HTR-8/SVneo (cell line): ENCODE measurements around the gene CEACAM1.
"Not testable (repeated sequence)": the region's sequence is repeated elsewhere in the genome, so short reads cannot be mapped to it uniquely, and the experiment has no call there.

ENCODE experiments used
- DNase-seq: peaks from one replicate; pipeline ENCODE4 v3.0.0; 2011; ENCODE audit warnings: low spot score, mixed read lengths; ENCODE audit not compliant: insufficient read length
- FAIRE-seq: peaks from 2 replicates; lab custom pipeline; 2011; peaks lifted over from hg19 to GRCh38; lab: Jason Lieb, UNC

Gene CEACAM1

GRCh38 chr19:42480335-42481095, 47.8 kb downstream of the CEACAM1 start:
- peak; percentile 68 for DNase-seq
- FAIRE-seq: peak; percentile 83

- FAIRE-seq (no peak), DNase-seq (no peak)
Measured at GRCh38 chr19:42479736-42480135, 48.5 kb downstream of the CEACAM1 start.

- DNase-seq: no peak
- no peak for FAIRE-seq
Measured at GRCh38 chr19:42478765-42479311, 49.4 kb downstream of the CEACAM1 start.

DNA sequence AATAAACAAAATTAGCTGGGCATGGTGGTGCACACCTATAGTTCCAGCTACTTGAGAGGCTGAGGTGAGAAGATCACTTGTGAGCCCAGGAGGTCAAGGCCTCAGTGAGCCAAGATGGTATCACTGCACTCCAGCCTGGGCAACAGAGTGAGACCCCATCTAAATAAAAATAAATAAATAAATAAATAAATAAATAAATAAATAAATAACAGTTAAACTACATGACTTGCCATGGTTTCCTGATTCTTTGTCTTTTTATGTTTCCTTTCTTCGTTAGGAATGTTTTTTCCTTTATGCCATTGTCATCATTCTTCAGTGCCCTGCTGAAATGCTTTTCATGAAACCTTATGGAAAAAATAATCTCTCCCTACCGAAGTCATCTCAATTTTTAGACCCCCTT, 50.3 kb downstream of the CEACAM1 start:
- FAIRE-seq (no peak), DNase-seq (no peak)

GRCh38 chr19:42477117-42477516, 51.2 kb downstream of the CEACAM1 start:
- DNase-seq (no peak), FAIRE-seq (no peak)

DNA sequence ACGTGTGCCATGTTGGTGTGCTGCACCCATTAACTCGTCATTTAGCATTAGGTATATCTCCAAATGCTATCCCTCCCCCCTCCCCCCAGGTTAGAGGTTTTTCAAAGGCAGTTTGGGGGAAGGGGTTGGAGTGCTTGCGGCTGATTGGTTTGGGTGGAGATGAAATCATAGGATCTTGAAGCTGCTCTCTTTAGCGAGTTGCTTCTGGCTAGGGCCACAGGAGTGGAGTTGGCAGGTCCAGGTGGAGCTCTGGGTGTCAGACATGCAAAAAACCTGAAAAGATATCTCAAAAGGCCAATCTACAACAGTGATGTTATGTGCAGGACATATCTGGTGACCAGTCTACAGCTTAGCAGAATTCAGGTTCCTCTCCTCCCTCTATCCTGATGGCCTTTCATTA, 52.9 kb downstream of the CEACAM1 start:
- FAIRE-seq (no peak), DNase-seq (no peak)

GRCh38 chr19:42474743-42475142, 53.5 kb downstream of the CEACAM1 start:
- FAIRE-seq (no peak), DNase-seq (no peak)

- DNase-seq (no peak), FAIRE-seq (no peak)
Measured at GRCh38 chr19:42473686-42474085, 54.6 kb downstream of the CEACAM1 start.

- no peak for DNase-seq
Measured at GRCh38 chr19:42472402-42473147, 55.7 kb downstream of the CEACAM1 start.

DNA sequence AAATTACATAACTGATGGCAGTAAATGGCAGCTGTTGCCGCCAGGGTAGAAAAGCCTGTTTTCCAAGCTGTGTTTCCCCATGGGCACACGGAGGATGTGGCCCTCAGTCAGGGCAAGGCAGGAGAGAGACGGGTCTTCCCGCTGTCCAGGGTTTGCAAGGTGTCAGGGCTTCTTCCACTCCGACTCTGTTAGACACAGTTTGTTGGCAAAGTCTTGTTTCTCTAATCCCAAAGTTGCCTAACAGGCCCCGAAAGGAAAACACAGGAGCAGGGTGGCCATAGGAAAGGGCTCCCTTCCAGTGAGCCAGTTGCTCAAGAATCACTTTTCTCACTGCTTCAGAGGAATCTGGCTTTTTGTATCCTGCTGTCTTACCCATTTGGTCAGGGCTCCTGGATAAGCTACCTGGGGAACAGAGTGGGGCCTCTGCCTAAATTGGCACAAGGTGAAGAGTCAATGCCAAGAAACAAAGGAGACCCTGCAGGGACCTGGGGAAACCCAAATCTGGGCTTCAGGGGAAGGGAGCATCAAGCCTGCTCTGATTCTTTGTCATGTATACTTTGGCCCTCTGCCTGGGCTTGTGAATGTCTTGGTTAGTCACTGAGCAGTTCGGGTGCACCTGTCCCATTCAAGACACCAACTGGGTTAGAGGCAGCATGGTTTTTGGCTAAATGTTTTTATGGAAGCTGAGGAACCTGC, 56.6 kb downstream of the CEACAM1 start:
- DNase-seq: no peak
- FAIRE-seq: no peak

More at GRCh38 chr19:42472402-42473147, 55.7 kb downstream of the CEACAM1 start:
- no peak for FAIRE-seq

DNA sequence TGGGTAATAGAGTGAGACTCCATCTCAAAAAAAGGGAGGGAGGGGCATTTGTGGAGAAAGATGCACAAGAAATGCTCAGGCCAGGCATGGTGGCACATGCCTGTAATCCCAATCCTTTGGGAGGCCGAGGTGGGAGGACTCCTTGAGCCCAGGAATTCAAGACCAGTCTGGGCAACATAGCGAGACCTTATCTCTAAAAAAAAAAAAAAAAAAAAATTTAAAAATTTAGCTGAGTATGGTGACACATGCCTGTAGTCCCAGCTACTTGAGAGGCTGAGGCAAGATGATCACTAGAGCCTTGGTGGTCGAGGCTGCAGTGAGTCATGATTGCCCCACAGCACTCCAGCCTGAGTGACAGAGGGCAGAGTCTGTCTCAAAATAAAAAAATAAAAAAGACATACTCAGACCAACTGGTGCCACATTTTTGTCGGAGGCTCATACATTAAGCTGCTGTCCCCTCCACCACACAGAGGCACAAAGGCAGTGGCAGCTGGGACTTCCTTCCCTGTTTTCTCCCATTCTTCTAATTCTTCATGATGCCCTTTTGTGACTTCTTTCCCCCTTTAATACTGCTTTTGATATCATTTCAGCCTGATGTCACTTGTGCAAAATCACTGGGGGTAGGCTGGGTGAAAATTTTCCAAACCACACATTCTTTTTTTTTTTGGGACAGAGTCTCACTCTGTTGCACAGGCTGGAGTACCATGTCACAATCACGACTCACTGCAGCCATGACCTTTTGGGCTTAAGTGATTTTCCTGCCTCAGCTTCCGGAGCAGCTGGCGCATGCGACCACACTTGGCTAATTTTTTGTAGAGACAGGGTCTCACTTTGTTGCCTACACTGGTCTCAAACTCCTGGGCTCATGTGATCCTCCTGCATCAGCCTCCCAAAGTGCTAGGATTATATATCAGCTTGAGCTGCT, 58.7 kb downstream of the CEACAM1 start:
- peak; percentile 82 for FAIRE-seq

GRCh38 chr19:42468273-42468796, 59.9 kb downstream of the CEACAM1 start:
- peak; percentile 74 for DNase-seq
- FAIRE-seq: peak; percentile 73

More for the DNA sequence above, 58.7 kb downstream of the CEACAM1 start:
- no peak for DNase-seq

DNA sequence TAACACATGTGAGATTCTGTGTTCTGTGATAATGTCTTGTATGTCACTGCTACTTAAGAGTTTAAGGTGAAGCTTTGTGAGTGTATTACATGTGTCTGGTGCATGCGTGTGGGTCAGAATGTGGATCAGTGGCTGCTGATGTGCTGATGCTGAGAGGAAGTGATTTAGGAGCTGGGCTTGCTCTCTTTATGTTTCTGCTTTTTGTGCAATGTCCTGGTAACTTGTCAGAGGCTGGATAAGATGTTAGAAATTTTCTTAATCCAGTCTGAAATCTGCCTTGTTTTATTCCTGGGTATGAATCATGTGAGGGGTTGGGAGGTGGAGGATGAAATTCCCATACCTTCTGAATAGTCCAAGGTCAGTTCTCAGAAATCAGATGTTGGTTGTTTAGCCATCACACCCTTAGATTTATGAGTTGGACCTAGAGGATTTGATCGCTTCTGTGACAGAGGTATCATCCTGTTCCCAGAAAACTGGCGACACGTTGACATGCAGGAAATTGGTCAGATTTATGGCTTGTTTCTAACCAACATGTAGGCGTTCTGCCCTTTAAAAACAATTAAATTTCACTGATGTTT, 61.0 kb downstream of the CEACAM1 start:
- FAIRE-seq (no peak), DNase-seq (no peak)

DNA sequence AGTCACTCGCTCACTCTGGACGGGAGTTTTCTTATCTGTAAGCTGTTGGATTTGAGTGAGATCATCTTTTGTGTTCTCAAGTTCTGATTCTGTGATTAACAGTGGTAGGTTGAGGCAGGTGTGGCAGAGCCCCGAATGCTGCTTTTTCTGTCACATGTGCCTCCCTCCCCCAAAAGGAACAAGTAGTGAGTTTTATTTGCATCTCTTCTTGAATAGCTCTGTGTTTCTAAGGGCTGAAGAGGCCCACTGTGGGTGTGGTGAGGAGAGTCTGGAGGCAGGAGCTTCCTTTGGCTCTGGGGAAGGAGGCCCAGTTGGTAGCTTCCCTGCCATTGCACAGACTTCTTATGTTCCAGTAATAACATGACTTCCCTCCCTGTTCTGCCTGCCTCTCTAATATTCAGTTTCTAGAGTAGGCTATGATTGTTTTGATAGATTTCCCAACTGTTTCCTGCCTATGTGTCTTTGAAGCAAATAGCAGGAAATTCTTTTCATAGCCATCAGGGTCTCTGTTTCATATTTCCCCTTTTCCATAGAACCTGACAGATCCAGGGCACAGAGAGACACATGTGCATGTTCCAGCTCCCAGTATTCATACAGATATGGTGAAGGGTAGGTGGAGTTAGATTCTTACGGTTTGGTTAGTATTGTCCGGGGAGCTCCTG, 61.6 kb downstream of the CEACAM1 start:
- DNase-seq (no peak), FAIRE-seq (no peak)

DNA sequence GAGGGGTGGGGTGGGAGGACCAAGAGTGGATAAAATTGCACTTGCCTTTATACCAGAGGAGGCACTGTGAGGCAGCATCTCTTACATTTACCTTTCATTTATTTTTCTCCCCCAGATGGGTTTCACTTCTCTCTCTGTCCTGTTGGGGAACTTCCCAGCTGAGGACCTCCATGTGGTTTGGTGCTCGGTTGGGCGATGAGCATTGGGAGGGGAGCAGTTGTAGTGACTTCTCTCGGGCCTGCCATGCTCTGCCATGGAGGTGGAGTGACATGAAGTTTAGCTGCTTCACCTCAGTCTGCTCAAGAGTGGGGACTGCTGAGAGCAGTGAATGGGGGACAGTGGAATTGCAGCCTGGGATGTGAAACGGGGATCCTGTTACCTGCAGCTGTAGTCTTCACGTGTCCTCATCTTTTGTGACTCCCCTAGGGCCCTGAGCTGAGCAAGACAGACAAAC, 62.4 kb downstream of the CEACAM1 start:
- no peak for DNase-seq
- no peak for FAIRE-seq

GRCh38 chr19:42461700-42462324, 66.5 kb downstream of the CEACAM1 start:
- FAIRE-seq: no peak
- no peak for DNase-seq

GRCh38 chr19:42461231-42461630, 67.0 kb downstream of the CEACAM1 start:
- not testable (repeated sequence) for FAIRE-seq, DNase-seq

DNA sequence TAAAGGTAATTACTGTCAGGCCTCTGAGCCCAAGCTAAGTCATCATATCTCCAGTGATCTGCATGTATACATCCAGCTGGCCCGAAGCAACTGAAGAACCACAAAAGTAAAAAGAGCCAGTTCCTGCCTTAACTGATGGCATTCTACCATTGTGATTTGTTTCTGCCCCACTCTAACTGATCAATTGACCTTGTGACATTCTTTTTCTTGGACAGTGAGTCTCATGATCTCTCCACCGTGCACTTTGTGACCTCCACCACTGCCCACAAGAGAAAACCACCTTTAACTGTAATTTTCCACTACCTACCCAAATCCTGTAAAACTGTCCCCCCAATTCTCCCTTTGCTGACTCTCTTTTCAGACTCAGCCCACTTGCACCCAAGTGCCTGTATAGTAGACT, 68.4 kb downstream of the CEACAM1 start:
- FAIRE-seq: no peak

More for the DNA sequence above, 68.4 kb downstream of the CEACAM1 start:
- no peak for DNase-seq
